Upper lobe of left lung (tissue), 6 donors: ENCODE measurements around the gene KRT34. TPM values are rescaled to one million over a fixed set of nuclear protein-coding genes. Genes with fewer than 3 reads are reported as not detected.

Experiments used
- ATAC-seq, 2 donors: fragments of 200-7000 bp; cut with Tn5 transposase; one replicate each; pipeline ENCODE4 v1.9.1; 2022; ENCODE audit warnings: mild to moderate bottlenecking in 2 of 2, moderate library complexity in 2 of 2; ENCODE audit not compliant: low FRiP score in 2 of 2
- DNase-seq, 2 donors: peaks; one replicate each; pipeline ENCODE4 v3.0.0-alpha.2; 2019 to 2020
- H3K27ac ChIP-seq, 4 donors: fragments of 200-600 bp; sonication (generic); one replicate each; pipeline ENCODE4 v1.5.1; 2016 to 2019
- H3K27me3 ChIP-seq, 4 donors: fragments of 200-600 bp; sonication (generic); one replicate each; pipeline ENCODE4 v1.5.1; 2017 to 2019
- H3K36me3 ChIP-seq, 4 donors: fragments of 200-600 bp; sonication (generic); one replicate each; pipeline ENCODE4 v1.5.1; 2016 to 2019
- H3K4me1 ChIP-seq, 4 donors: fragments of 200-600 bp; sonication (generic); one replicate each; pipeline ENCODE4 v1.5.1; 2018 to 2019
- H3K4me3 ChIP-seq, 4 donors: fragments of 200-600 bp; sonication (generic); one replicate each; pipeline ENCODE4 v1.5.1; 2017 to 2019; ENCODE audit warnings: mild to moderate bottlenecking in 2 of 4, moderate library complexity in 1 of 4
- H3K9me3 ChIP-seq, 4 donors: fragments of 200-600 bp; sonication (generic); one replicate each; pipeline ENCODE4 v1.5.1; 2018 to 2019
- EP300 ChIP-seq, 4 donors: sonication (generic); formaldehyde crosslinking; IDR thresholded peaks; one replicate each; pipeline ENCODE4 v1.5.1; 2017; ENCODE audit warnings: antibody characterized with exemption in 4 of 4, control low read depth in 2 of 4
- POLR2A ChIP-seq, 4 donors: fragments of 450-650 bp; IDR thresholded peaks; one replicate each; pipeline ENCODE4 v1.5.1; 2016 to 2017; ENCODE audit warnings: antibody characterized with exemption in 4 of 4, mild to moderate bottlenecking in 2 of 4
- POLR2AphosphoS5 ChIP-seq, 2 donors: sonication (generic); formaldehyde crosslinking; IDR thresholded peaks; one replicate each; pipeline ENCODE4 v1.5.1; 2017; ENCODE audit warnings: antibody characterized with exemption in 2 of 2
- WGBS, 2 donors: methylation state at CpG; one replicate each; pipeline ENCODE4 v1.1.5; 2017 to 2018; 5-methylcytosine and 5-hydroxymethylcytosine counted together
- total RNA-seq, 6 donors: library from RNA; depleted of rRNA in 4 of 6; stranded (reverse); fragments of >200 nt in 4 of 6; gene quantifications; one replicate each; pipeline versions ENCODE4 v1.1.0 to v1.2.1, GENCODE V29; 2016 to 2021
- TF ChIP-seq, protein P1 (sequence below), 6 experiments: fragments of 450-650 bp in 4 of 6; fragments of 200-600 bp in 2 of 6; sonication (generic) in 2 of 6; IDR thresholded peaks; one replicate each; pipeline ENCODE4 v1.5.1; 2016 to 2019; ENCODE audit warnings: antibody characterized with exemption in 6 of 6
- donor health status: DM: no; HTN: no; CAD: no; lungs with moderate emphysema.
- donor health status: DM: no; HTN: yes; CAD: no; lungs with severe emphysema.

Gene KRT34
- total RNA-seq, 6 donors from 2014 or later = not detected

- H3K27ac ChIP-seq = no peak overlapping the region
- DNase-seq (no peak), ATAC-seq (no peak)
- no peaks in the 10 kb centered on the region for H3K36me3 ChIP-seq
- no peaks in the 10 kb centered on the region for H3K9me3 ChIP-seq
- TF ChIP-seq, protein P1, sequence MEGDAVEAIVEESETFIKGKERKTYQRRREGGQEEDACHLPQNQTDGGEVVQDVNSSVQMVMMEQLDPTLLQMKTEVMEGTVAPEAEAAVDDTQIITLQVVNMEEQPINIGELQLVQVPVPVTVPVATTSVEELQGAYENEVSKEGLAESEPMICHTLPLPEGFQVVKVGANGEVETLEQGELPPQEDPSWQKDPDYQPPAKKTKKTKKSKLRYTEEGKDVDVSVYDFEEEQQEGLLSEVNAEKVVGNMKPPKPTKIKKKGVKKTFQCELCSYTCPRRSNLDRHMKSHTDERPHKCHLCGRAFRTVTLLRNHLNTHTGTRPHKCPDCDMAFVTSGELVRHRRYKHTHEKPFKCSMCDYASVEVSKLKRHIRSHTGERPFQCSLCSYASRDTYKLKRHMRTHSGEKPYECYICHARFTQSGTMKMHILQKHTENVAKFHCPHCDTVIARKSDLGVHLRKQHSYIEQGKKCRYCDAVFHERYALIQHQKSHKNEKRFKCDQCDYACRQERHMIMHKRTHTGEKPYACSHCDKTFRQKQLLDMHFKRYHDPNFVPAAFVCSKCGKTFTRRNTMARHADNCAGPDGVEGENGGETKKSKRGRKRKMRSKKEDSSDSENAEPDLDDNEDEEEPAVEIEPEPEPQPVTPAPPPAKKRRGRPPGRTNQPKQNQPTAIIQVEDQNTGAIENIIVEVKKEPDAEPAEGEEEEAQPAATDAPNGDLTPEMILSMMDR (IDR thresholded peaks at IDR 0.05) = no peak
- no peak for TF ChIP-seq POLR2AphosphoS5 (IDR thresholded peaks at IDR 0.05)
- no peak for TF ChIP-seq POLR2A (IDR thresholded peaks at IDR 0.05)
- no peak for TF ChIP-seq EP300 (IDR thresholded peaks at IDR 0.05)
- peaks cover 0 to 6% (median 0%) of the 10 kb centered on the region in 4 donors for H3K4me1 ChIP-seq
- no peak overlapping the region for H3K4me3 ChIP-seq
- 66 to 76% methylated on average over 4 of the region's 4 CpGs for WGBS, 2 donors
- H3K27me3 ChIP-seq = no peaks in the 10 kb centered on the region
Measured at GRCh38 chr17:41421617-41422016, 39.5 kb upstream of the KRT34 start.

DNA sequence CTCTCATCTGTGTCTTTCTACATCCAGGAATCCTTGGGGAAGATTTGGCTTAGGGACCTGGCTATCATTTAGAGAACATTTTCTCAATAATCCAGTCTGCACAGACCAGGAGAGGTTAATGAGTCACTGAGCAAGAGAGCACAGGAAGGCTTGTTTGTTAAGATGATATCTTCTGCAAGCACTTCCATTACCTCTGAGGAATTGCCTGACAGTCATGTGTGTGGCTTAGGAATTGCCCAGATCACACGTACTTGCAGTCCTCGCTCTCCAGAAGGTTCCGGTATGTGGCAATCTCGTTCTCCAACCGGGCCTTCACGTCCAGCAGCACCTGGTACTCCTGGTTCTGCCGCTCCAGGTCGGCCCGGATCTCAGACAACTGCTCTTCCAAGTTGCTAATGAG, 39.0 kb upstream of the KRT34 start:
- no peak for TF ChIP-seq EP300 (IDR thresholded peaks at IDR 0.05)
- TF ChIP-seq POLR2AphosphoS5 (IDR thresholded peaks at IDR 0.05) = no peak
- TF ChIP-seq POLR2A (IDR thresholded peaks at IDR 0.05) = no peak
- TF ChIP-seq, protein P1 (IDR thresholded peaks at IDR 0.05) = no peak
- H3K4me3 ChIP-seq = no peak overlapping the region
- WGBS, 2 donors = 69 to 75% methylated on average over 9 of the region's 9 CpGs
- DNase-seq = no peak
- ATAC-seq = no peak
- no peaks in the 10 kb centered on the region for H3K36me3 ChIP-seq
- H3K27me3 ChIP-seq = no peaks in the 10 kb centered on the region
- H3K27ac ChIP-seq = no peak overlapping the region
- peaks cover 0 to 9% (median 0%) of the 10 kb centered on the region in 4 donors for H3K4me1 ChIP-seq
- H3K9me3 ChIP-seq = no peaks in the 10 kb centered on the region

DNA sequence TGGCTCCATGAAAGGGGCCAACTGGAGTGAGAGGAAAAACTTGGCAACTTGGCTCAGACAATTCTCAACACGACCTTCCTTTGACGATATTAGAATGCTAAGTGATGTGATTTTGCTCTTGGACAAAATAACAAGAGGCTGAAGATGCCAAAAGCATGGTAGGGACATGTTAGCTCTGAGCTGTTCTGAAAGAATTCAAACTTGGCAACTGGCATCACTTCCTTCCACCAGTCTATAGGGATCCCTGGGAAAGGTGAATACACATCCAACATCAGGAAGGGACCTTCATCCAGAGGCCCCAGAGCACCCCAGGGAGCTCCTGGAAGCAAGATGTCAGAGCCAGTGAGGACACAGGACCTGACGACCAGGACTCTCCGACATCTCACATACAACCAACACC, 38.0 kb upstream of the KRT34 start:
- DNase-seq = no peak
- H3K4me3 ChIP-seq = no peak overlapping the region
- ATAC-seq = no peak
- no peaks in the 10 kb centered on the region for H3K27me3 ChIP-seq
- no peaks in the 10 kb centered on the region for H3K36me3 ChIP-seq
- no peak for TF ChIP-seq EP300 (IDR thresholded peaks at IDR 0.05)
- TF ChIP-seq POLR2A (IDR thresholded peaks at IDR 0.05) = no peak
- TF ChIP-seq, protein P1 (IDR thresholded peaks at IDR 0.05) = no peak
- no peak for TF ChIP-seq POLR2AphosphoS5 (IDR thresholded peaks at IDR 0.05)
- peaks cover 0 to 9% (median 0%) of the 10 kb centered on the region in 4 donors for H3K4me1 ChIP-seq
- no peaks in the 10 kb centered on the region for H3K9me3 ChIP-seq
- 66 to 73% methylated on average over 4 of the region's 4 CpGs for WGBS, 2 donors
- no peak overlapping the region for H3K27ac ChIP-seq

DNA sequence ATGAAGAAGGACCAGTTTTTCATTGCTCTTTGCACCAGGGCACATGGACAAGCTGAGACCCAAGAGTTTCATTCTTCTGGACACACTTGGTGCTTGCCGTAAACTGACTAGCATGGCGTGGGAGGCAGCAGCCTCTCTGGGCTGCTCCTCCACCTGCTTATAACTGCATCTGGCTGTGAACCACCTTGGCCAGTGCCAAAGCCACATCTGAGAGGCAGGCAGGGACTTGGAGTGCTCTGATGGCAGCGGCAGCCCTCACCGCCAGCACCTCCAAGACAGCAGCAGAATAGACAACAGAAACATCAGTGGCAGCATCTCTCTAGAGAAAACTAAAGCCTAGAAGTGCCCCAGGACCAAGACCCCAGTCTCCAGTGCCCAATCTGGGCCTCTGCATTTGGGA, 37.6 kb upstream of the KRT34 start:
- H3K9me3 ChIP-seq = no peaks in the 10 kb centered on the region
- no peak overlapping the region for H3K4me3 ChIP-seq
- no peak for TF ChIP-seq POLR2A (IDR thresholded peaks at IDR 0.05)
- TF ChIP-seq, protein P1 (IDR thresholded peaks at IDR 0.05) = no peak
- TF ChIP-seq EP300 (IDR thresholded peaks at IDR 0.05) = no peak
- no peak for TF ChIP-seq POLR2AphosphoS5 (IDR thresholded peaks at IDR 0.05)
- H3K27me3 ChIP-seq = no peaks in the 10 kb centered on the region
- ATAC-seq (no peak), DNase-seq (no peak)
- peaks cover 0 to 9% (median 0%) of the 10 kb centered on the region in 4 donors for H3K4me1 ChIP-seq
- H3K27ac ChIP-seq = no peak overlapping the region
- H3K36me3 ChIP-seq = no peaks in the 10 kb centered on the region
- 88 to 94% methylated on average over 2 to 4 of the region's 4 CpGs for WGBS, 2 donors

DNA sequence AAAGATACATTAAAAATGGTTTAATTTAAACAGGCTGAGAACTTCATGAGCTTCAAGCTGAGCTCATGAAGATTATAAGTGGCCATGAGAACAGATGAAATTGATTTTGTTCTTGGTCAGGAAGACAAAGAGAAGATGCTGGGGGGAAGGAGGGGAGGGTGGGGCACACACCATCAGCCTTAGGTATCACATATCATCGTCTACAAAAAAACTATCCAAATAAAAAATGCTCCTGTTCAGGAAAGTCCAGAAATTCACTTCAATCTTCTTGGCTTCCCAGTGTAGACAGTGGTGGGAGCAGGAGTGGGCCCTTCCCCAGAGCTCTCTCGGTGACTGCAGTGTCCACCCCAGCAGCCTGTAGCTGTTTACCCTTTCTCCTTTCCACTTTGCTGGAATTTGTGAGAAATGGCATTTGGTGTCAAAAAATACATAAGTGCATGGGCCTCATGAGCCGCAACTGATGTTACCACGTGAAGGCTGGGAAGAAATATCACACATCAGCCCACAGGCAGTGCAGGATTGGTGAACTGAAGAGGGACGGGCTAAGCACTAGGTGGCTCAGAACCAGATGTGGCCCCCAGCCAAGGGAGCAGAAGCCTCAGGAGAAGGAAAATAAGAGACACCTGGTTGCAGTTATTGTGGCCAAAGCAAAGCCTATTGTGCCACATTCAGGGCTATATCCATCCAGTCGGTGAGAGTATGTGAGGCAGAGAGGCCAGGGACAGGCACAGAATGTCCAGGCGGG, 36.2 kb upstream of the KRT34 start:
- ATAC-seq = no peak
- H3K4me3 ChIP-seq = no peak overlapping the region
- H3K36me3 ChIP-seq = no peaks in the 10 kb centered on the region
- no peaks in the 10 kb centered on the region for H3K27me3 ChIP-seq
- no peak for TF ChIP-seq POLR2AphosphoS5 (IDR thresholded peaks at IDR 0.05)
- TF ChIP-seq POLR2A (IDR thresholded peaks at IDR 0.05) = no peak
- TF ChIP-seq, protein P1 (IDR thresholded peaks at IDR 0.05) = no peak
- no peak for TF ChIP-seq EP300 (IDR thresholded peaks at IDR 0.05)
- H3K27ac ChIP-seq = no peak overlapping the region
- no peak for DNase-seq
- H3K9me3 ChIP-seq = no peaks in the 10 kb centered on the region
- peaks cover 0 to 9% (median 2%) of the 10 kb centered on the region in 4 donors for H3K4me1 ChIP-seq
- 88 to 93% methylated on average over 7 of the region's 7 CpGs for WGBS, 2 donors
